Peyer's patch (tissue), 4 donors: ENCODE results near the gene MYO1B.

ENCODE experiments used
- POLR2A ChIP-seq, 2 donors: fragments of 450-650 bp; IDR thresholded peaks; one replicate each; pipeline ENCODE4 v1.5.1; 2017; ENCODE audit warnings: antibody characterized with exemption in 2 of 2, mild to moderate bottlenecking in 2 of 2, moderate library complexity in 2 of 2
- TF ChIP-seq, protein P1 (sequence below), 6 experiments: fragments of 450-650 bp in 4 of 6; fragments of 200-600 bp in 2 of 6; sonication (generic) in 1 of 6; IDR thresholded peaks; one replicate each; pipeline ENCODE4 v1.5.1; 2017 to 2019; ENCODE audit warnings: antibody characterized with exemption in 6 of 6, mild to moderate bottlenecking in 3 of 6, moderate library complexity in 1 of 6

- no peak for TF ChIP-seq POLR2A (IDR thresholded peaks at IDR 0.05)
- TF ChIP-seq, protein P1, sequence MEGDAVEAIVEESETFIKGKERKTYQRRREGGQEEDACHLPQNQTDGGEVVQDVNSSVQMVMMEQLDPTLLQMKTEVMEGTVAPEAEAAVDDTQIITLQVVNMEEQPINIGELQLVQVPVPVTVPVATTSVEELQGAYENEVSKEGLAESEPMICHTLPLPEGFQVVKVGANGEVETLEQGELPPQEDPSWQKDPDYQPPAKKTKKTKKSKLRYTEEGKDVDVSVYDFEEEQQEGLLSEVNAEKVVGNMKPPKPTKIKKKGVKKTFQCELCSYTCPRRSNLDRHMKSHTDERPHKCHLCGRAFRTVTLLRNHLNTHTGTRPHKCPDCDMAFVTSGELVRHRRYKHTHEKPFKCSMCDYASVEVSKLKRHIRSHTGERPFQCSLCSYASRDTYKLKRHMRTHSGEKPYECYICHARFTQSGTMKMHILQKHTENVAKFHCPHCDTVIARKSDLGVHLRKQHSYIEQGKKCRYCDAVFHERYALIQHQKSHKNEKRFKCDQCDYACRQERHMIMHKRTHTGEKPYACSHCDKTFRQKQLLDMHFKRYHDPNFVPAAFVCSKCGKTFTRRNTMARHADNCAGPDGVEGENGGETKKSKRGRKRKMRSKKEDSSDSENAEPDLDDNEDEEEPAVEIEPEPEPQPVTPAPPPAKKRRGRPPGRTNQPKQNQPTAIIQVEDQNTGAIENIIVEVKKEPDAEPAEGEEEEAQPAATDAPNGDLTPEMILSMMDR (IDR thresholded peaks at IDR 0.05) = no peak
Measured at GRCh38 chr2:191209340-191209739, 35.9 kb upstream of the MYO1B start.
